ENCODE data around the gene MS4A4E.
"Not testable (repeated sequence)": the region's sequence is repeated elsewhere in the genome, so short reads cannot be mapped to it uniquely, and the experiment has no call there.

Gene MS4A4E

GRCh38 chr11:60230681-60231080 is 12.3 kb downstream of the MS4A4E start:
- Histone ChIP-seq H3K27ac (no peak overlapping the region), H3K4me3 (no peak overlapping the region)

GRCh38 chr11:60222141-60222540 is 20.8 kb downstream of the MS4A4E start:
- no peak overlapping the region for H3K4me3 ChIP-seq
- no peak overlapping the region for H3K27ac ChIP-seq

GRCh38 chr11:60221692-60222091 is 21.2 kb downstream of the MS4A4E start:
- H3K4me3 ChIP-seq = no peak overlapping the region
- H3K27ac ChIP-seq = no peak overlapping the region

GRCh38 chr11:60221181-60221580 is 21.8 kb downstream of the MS4A4E start:
- H3K4me3 ChIP-seq = no peak overlapping the region
- no peak overlapping the region for H3K27ac ChIP-seq

- Histone ChIP-seq H3K4me3 (no peak overlapping the region), H3K27ac (no peak overlapping the region)
Observed at GRCh38 chr11:60214386-60214785, 28.6 kb downstream of the MS4A4E start.

GRCh38 chr11:60211206-60211605 is 31.7 kb downstream of the MS4A4E start:
- Histone ChIP-seq H3K27ac (no peak overlapping the region), H3K4me3 (no peak overlapping the region)

- H3K27ac ChIP-seq = no peak overlapping the region
- no peak overlapping the region for H3K4me3 ChIP-seq
Observed at GRCh38 chr11:60209977-60210376, 33.0 kb downstream of the MS4A4E start.

- Histone ChIP-seq H3K27ac (no peak overlapping the region), H3K4me3 (no peak overlapping the region)
Observed at GRCh38 chr11:60208951-60209350, 34.0 kb downstream of the MS4A4E start.

- Histone ChIP-seq H3K4me3 (no peak overlapping the region), H3K27ac (no peak overlapping the region)
Observed at GRCh38 chr11:60208146-60208895, 34.6 kb downstream of the MS4A4E start.

- H3K4me3 ChIP-seq = no peak overlapping the region
- no peak overlapping the region for H3K27ac ChIP-seq
Observed at GRCh38 chr11:60206616-60207015, 36.3 kb downstream of the MS4A4E start.

GRCh38 chr11:60204922-60205321 is 38.0 kb downstream of the MS4A4E start:
- H3K4me3 ChIP-seq = no peak overlapping the region

GRCh38 chr11:60201334-60201733 is 41.6 kb downstream of the MS4A4E start:
- H3K27ac ChIP-seq, H3K4me3 ChIP-seq: not testable (repeated sequence)

More at GRCh38 chr11:60204922-60205321, 38.0 kb downstream of the MS4A4E start:
- no peak overlapping the region for H3K27ac ChIP-seq

- Histone ChIP-seq H3K27ac (no peak overlapping the region), H3K4me3 (no peak overlapping the region)
Observed at GRCh38 chr11:60197442-60197841, 45.5 kb downstream of the MS4A4E start.

- no peak overlapping the region for H3K4me3 ChIP-seq
- peak overlapping the region in 7 of 21 experiments; percentile 30 to 71 (median 52) for H3K27ac ChIP-seq
Observed at GRCh38 chr11:60195923-60196368, 47.0 kb downstream of the MS4A4E start.

GRCh38 chr11:60194511-60194910 is 48.4 kb downstream of the MS4A4E start:
- no peak overlapping the region for H3K4me3 ChIP-seq
- peak overlapping the region in 8 of 21 experiments; percentile 6 to 67 (median 38) for H3K27ac ChIP-seq

GRCh38 chr11:60193687-60194433 is 49.1 kb downstream of the MS4A4E start:
- Histone ChIP-seq H3K4me3 (no peak overlapping the region), H3K27ac (peak overlapping the region in 4 of 21 experiments; percentile 25 to 67 (median 35))

GRCh38 chr11:60192564-60192963 is 50.4 kb downstream of the MS4A4E start:
- not testable (repeated sequence) for H3K4me3 ChIP-seq, H3K27ac ChIP-seq

- not testable (repeated sequence) for H3K4me3 ChIP-seq
- peak overlapping the region in 3 of 21 experiments; percentile 30 to 59 (median 36) for H3K27ac ChIP-seq
Observed at GRCh38 chr11:60188481-60188880, 54.5 kb downstream of the MS4A4E start.

- peak overlapping the region in 10 of 21 experiments; percentile 8 to 75 (median 40) for H3K27ac ChIP-seq
- H3K4me3 ChIP-seq = not testable (repeated sequence)
Observed at GRCh38 chr11:60186128-60186527, 56.8 kb downstream of the MS4A4E start.

GRCh38 chr11:60185512-60185827 is 57.5 kb downstream of the MS4A4E start:
- not testable (repeated sequence) for H3K4me3 ChIP-seq
- peak overlapping the region in 10 of 21 experiments; percentile 8 to 75 (median 38) for H3K27ac ChIP-seq
